ENCODE results near the gene VN1R5.
"Not testable (repeated sequence)": the region's sequence is repeated elsewhere in the genome, so short reads cannot be mapped to it uniquely, and the experiment has no call there.

The VN1R5 gene

DNA sequence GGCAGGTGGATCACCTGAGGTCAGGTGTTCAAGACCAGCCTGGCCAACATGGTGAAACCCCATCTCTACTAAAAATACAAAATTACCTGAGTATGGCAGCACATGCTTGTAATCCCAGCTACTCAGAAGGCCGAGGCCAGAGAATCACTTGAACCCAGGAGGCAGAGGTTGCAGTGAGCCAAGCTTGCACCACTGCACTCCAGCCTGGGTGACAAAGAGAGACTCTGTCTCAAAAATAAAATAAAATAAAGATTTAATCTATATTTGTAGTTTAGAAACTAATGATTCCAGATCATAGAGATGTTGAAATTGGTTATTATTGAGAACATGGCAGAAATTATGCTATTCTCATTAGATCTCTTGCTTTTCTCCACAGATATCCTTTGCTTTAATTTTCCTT is at the start of gene VN1R5:
Gene VN1R5 (plus strand): TSS at position 301 of the 400 bp plus-strand sequence.
- DNase-seq = not testable (repeated sequence)

DNA sequence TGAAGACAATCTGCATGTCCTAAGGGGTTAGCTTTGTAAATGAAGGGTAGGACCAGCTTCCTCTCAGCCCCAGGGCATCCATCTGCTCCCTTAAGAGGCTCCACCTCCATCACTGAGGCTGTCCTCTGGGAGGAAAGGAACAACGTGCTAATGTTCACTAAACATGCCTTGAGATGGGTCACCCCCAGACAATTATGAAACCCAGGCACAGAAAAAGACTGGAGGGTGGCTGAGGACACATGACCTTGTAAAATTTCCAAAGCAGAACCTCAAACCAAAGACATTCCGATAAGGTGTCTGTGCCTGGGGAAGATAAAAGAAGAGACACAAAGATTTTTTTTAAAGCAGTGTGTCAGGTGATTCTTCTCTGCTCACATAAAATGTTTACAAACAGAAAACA is 46.5 kb upstream of the VN1R5 start:
- no peak for DNase-seq

GRCh38 chr1:247210062-247210375 is 45.9 kb upstream of the VN1R5 start:
- DNase-seq = no peak

- peak; percentile 94 for DNase-seq
These were observed 45.3 kb upstream of the VN1R5 start for GRCh38 chr1:247210376-247211117.

DNA sequence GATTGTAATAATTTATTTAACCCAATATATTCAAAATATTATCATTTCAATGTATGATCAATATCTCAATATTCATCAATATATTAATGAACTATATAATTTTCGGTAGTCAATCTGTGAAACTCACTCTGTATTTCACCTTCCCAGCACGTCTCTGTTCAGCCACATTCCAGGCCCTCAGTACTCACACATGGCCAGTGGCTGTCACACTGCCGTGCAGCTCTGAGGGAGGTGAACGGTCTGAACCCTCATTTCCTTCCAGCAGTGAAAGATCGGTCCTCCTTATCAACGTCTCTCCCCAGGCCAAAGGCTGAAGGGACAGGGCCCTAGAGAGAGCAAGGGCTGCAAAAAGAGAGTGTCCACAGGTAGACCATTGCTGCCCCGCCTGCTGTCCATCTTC is 44.5 kb upstream of the VN1R5 start:
- DNase-seq = no peak

- DNase-seq = no peak
These were observed 43.9 kb upstream of the VN1R5 start for GRCh38 chr1:247212012-247212411.

DNA sequence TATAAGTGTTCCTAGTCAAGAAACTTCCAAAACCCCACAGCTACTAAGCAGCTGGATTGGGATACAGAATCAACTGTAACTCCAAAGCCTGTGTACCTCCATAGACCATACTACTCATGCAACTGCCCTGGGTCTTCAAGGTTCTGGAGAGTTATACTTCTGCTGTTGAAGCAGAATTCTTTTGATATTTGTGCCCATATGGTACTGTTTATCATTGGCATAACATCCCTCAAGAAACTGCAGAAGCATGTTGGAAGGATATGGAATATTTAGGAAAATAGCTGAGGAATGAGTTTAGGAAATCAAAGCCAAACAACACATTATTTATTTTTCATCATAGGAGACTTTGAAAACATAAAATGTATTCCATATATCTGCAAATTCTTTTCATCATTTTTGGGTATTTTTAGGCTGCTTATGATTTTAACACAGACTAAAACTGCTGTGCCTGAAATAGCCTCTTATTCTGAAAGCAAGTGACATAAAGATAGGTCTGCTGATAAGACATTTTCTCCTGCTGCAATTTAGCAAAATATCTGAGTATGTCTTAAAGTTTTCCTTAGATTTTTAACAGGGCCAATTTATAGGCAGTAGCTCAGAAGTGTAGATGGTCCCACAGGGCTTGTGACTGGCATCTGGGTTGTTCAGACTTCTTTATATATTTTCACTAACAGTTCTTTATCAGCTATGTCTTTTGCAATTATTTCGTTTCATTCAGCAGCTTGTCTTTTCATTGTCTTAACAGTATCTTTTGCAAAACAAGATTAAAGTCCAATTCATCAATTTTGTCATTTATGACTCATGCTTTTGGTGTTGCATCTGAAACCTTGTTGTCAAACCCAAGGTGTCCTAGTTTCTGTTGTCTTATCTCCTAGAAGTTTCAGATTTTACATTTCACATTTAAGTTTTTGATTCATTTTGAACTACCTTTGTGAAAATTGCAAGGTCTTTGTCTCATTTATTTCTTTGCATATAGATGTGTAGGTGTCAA is 43.0 kb upstream of the VN1R5 start:
- DNase-seq = no peak

GRCh38 chr1:247216261-247216660 is 39.6 kb upstream of the VN1R5 start:
- DNase-seq = no peak

GRCh38 chr1:247218121-247218651 is 37.7 kb upstream of the VN1R5 start:
- DNase-seq = no peak

GRCh38 chr1:247220280-247220679 is 35.6 kb upstream of the VN1R5 start:
- not testable (repeated sequence) for DNase-seq

DNA sequence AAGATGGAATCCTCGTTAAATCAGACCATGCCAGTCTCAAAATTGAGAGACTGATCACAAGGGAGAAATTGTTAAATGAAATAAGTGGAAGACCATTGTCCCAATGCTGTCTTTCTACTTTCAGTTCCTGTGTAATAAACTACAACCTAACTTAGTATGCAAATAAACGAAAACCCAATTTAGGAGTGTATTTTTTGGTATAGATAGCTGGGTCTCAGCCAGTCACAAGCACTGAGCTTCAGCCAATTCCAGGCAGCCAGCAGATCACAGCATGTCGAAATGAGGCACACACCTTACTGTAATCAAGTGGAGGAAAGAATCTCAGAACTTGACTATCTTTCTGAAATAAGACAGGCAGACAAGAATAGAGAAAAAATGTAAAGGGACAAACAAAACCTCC is 33.0 kb upstream of the VN1R5 start:
- no peak for DNase-seq

DNA sequence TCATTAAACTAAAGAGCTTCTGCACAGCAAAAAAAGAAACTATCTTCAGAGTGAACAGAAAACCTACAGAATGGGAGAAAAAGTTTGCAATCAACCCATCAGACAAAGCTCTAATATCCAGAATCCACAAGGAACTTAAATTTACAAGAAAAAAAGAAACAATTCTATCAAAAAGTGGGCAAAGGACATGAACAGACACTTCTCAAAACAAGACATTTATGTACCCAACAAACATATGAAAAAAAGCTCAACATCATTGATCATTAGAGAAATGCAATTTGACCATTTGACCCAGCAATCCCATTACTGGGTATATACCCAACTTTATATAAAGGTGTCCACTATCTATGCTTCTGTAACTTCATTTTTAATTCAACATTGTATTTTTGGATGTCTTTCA is 31.1 kb upstream of the VN1R5 start:
- DNase-seq = no peak

DNA sequence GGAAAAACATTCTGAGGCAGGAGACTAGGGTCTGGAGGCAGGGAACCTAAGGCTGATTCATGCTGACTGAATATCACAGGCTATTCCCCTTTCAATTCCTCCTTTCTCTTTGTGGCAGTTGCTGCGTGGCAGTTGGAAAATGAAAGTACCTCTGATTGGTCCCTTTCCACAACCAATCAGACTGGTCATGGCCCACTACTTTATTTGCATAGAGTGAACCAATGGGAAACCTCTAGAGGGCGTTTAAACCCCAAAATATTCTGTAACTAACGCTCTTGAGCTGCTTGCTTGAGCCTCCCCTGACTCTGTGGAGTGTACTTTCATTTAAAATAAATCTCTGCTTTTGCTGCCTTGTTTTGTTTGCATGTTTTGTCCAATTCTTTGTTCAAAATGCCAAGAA is 27.7 kb upstream of the VN1R5 start:
- no peak for DNase-seq

GRCh38 chr1:247241691-247242090 is 14.2 kb upstream of the VN1R5 start:
- DNase-seq = no peak

DNA sequence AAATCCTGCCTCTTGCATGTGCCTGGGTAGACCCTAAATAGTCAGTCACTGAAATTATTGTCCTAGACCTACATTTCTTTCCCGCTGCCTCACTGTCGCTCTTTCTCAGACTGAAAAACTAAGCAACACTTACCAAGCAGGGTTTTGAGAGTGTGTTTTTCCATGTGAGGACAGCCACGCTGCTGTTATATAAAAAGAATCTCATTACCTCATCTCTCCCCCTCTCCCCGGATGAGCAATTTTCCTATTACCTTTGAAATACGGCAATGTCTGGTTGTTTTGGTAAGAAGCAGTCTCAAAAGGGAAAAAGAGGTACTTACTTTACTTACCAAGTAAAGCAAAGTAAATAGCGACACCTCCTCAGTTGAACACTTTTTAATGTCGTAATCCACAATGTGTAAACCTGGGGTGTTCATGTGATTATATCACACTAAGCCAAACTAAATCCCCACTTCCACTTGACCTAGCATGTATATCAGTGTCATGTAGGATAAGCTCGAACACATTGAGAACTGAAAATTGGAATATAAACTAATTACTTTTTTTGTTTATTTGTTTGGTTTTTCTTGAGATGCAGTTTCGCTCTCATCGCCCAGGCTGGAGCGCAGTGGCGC is 12.2 kb upstream of the VN1R5 start:
- DNase-seq = no peak

GRCh38 chr1:247246325-247247115 is 9.4 kb upstream of the VN1R5 start:
- no peak for DNase-seq

- DNase-seq = no peak
These were observed 8.3 kb upstream of the VN1R5 start for GRCh38 chr1:247247568-247247967.

DNA sequence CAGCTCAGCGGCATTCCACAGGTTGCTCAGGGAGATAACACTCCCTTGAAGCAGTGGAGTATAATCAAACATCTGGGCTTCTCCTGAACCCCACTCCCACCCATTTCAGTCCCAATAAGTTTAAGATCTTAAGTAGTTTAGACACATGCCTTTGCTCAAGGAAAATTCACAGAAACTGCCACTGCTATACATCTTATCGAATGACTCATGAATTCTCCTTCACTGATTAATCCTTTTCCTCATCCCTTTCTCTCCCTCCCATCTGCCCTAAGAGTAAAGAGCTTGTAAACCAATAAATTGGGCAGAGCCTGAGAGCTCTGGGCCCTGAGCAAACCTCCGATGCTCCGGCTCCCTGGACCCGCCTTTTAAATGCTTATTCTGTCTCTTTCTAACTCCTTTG is 10.2 kb downstream of the VN1R5 start:
- no peak for DNase-seq

DNA sequence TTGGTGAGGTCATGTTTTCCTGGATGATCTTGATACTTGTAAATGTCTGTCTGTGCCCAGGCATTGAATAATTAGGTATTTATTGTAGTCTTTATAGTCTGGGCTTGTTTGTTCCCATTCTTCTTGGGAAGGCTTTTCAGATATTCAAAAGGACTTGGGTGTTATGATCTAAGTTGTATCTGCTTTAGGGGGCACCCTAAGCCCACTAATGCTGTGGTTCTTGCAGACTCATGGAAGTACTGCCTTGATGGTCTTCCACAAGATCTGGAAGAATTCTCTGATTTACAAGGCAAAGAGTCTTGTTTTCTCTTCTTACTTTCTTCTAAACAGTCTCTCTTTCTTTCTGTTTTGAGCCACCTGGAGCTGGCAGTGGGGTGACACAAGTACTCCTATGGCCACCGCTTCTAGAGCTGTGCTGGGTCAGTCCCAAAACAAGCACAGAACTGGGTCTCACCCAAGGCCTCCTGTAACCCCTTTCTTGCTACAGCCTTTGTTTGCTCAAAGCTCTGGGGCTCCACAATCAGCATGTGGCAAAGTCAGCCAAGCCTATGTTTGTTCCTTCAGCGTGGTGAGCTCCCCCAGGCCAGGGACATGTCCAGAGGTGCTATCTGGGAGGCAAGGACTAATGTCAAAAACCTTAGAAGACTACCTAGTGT is 12.6 kb downstream of the VN1R5 start:
- DNase-seq = no peak

DNA sequence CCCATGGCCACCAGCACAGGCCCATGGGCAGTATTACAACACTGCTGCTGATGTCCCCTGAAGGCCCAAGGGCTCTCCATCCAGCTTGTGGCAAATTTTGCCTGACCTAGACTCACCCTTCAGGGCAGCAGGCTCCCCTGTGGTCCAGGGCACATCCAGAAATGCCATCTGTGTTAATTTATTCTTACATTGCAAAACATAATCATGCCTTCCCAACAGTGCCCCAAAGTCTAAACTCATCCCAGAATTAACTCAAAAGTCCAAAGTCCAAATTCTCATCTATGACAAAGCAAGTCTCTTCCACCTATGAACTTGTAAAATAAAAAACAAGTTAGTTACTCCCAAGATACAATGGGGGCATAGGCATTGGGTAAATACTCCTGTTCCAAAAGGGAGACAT is 13.3 kb downstream of the VN1R5 start:
- no peak for DNase-seq

DNA sequence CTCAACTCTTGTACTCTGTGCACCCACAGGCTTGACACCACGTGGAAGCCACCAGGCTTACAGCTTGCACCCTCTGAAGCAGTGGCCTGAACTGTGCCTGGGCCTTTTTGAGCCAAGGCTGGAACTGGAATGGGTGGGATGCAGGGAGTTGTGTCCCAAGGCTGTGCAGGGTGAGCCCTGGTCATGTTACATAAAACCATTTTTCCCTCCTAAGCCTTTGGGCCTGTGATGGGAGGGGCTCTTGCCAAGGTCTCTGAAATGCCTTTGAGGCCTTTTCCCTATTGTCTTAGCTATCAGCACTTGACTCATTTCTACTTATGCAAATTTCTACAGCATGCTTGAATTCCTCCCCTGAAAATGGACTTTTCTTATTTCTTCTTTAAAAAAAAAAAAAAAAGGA is 14.1 kb downstream of the VN1R5 start:
- DNase-seq = no peak

GRCh38 chr1:247273013-247273412 is 17.1 kb downstream of the VN1R5 start:
- no peak for DNase-seq

Measured in stimulated activated naive CD4-positive, alpha-beta T cell treated with Interleukin-2 at 50 U/mL for 16 hours (primary cell).